NCI-H1694 treated with DMSO at 0.1 percent for 48 hours (cell line): ENCODE measurements around the gene EGFL7.
"Not testable (repeated sequence)": the region's sequence is repeated elsewhere in the genome, so short reads cannot be mapped to it uniquely, and the experiment has no call there.

Experiments used
- DNase-seq: peaks from one replicate; lab custom pipeline; 2025; lab: John Stamatoyannopoulos, UW

The EGFL7 gene

GRCh38 chr9:136698635-136699246, 36.0 kb downstream of the EGFL7 start:
- no peak for DNase-seq

GRCh38 chr9:136700304-136700703, 37.6 kb downstream of the EGFL7 start:
- no peak for DNase-seq

- DNase-seq, result no peak
Measured at GRCh38 chr9:136700959-136701667, 38.4 kb downstream of the EGFL7 start.

- no peak for DNase-seq
Measured at GRCh38 chr9:136701668-136702053, 38.9 kb downstream of the EGFL7 start.

- DNase-seq, result no peak
Measured at GRCh38 chr9:136703276-136703860, 40.7 kb downstream of the EGFL7 start.

GRCh38 chr9:136704741-136705140, 42.0 kb downstream of the EGFL7 start:
- not testable (repeated sequence) for DNase-seq

GRCh38 chr9:136705564-136705963, 42.8 kb downstream of the EGFL7 start:
- no peak for DNase-seq

GRCh38 chr9:136707011-136707410, 44.3 kb downstream of the EGFL7 start:
- DNase-seq, result no peak

GRCh38 chr9:136707849-136708517, 45.3 kb downstream of the EGFL7 start:
- DNase-seq, result no peak

- DNase-seq, result no peak
Measured at GRCh38 chr9:136709454-136710109, 46.9 kb downstream of the EGFL7 start.

- DNase-seq, result no peak
Measured at GRCh38 chr9:136710543-136710942, 47.8 kb downstream of the EGFL7 start.

GRCh38 chr9:136711219-136711648, 48.5 kb downstream of the EGFL7 start:
- DNase-seq, result not testable (repeated sequence)

- DNase-seq, result peak; percentile 17
Measured at GRCh38 chr9:136711751-136712689, 49.3 kb downstream of the EGFL7 start, which contains the start of gene DIPK1B. Gene DIPK1B (plus strand): TSS chr9:136712572. CDS start chr9:136712666, 94 bp downstream.

- DNase-seq, result no peak
Measured at GRCh38 chr9:136712690-136713544, 50.2 kb downstream of the EGFL7 start.

GRCh38 chr9:136713550-136713949, 50.8 kb downstream of the EGFL7 start:
- no peak for DNase-seq

- no peak for DNase-seq
Measured at GRCh38 chr9:136714096-136714892, 51.6 kb downstream of the EGFL7 start.

- DNase-seq, result no peak
Measured at GRCh38 chr9:136714893-136715274, 52.2 kb downstream of the EGFL7 start.

- no peak for DNase-seq
Measured at GRCh38 chr9:136717399-136717798, 54.7 kb downstream of the EGFL7 start.
